Measurements from ENCODE around the gene EPHA4.

DNA sequence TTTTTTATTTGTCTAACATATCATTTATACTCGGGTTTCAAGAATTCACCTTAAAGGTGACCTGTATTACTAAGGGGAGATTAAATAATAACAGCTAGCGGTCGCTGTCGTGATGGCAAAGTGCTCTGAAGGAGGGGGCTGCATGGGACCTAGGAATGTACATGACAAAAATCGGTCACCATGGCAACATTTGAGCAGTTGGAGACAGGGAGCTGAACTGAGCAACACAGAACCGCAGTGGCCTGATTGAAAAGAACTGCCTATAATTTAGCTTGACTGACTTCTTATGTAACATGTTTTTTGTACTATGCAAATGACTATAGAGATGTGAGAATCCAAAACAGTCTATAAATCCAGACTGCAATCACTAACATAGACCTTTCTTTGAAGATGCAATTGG, 34.3 kb upstream of the EPHA4 start:
- TF ChIP-seq, protein P1, sequence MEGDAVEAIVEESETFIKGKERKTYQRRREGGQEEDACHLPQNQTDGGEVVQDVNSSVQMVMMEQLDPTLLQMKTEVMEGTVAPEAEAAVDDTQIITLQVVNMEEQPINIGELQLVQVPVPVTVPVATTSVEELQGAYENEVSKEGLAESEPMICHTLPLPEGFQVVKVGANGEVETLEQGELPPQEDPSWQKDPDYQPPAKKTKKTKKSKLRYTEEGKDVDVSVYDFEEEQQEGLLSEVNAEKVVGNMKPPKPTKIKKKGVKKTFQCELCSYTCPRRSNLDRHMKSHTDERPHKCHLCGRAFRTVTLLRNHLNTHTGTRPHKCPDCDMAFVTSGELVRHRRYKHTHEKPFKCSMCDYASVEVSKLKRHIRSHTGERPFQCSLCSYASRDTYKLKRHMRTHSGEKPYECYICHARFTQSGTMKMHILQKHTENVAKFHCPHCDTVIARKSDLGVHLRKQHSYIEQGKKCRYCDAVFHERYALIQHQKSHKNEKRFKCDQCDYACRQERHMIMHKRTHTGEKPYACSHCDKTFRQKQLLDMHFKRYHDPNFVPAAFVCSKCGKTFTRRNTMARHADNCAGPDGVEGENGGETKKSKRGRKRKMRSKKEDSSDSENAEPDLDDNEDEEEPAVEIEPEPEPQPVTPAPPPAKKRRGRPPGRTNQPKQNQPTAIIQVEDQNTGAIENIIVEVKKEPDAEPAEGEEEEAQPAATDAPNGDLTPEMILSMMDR (IDR thresholded peaks at IDR 0.05; ENCODE audit: borderline replicate concordance, extremely low read depth, low read length, poor library complexity, severe bottlenecking) = no peak
- no peak for TF ChIP-seq EZH2 (IDR thresholded peaks at IDR 0.05; ENCODE audit: borderline replicate concordance, low read depth, low read length, severe bottlenecking)
